Neural cell (in vitro differentiated cells): ENCODE data around the gene CCNK. TPM values are rescaled to one million over a fixed set of nuclear protein-coding genes. Genes with fewer than 3 reads are reported as not detected.

Source experiments
- H2AFZ ChIP-seq: fragments of 200-600, 300-800 bp; sonication (generic), shearing (Covaris generic); 2 replicates; pipeline ENCODE4 v1.6.0; 2014; ENCODE audit warnings: low read depth, mild to moderate bottlenecking, antibody characterized with exemption, low read length, moderate library complexity
- H3F3A ChIP-seq: fragments of 200-600 bp; shearing (Covaris generic); 2 replicates; pipeline ENCODE4 v1.6.1; 2016; ENCODE audit warnings: mild to moderate bottlenecking, moderate library complexity, mixed read lengths, antibody characterized with exemption, low read length; ENCODE audit not compliant: insufficient read depth, poor library complexity, severe bottlenecking
- H3K27ac ChIP-seq: fragments of 200-600, 300-800 bp; sonication (generic), shearing (Covaris generic); 2 replicates; pipeline ENCODE4 v1.5.1; 2014; ENCODE audit warnings: mild to moderate bottlenecking, low read length, moderate library complexity
- H3K27me3 ChIP-seq: fragments of 300-800, 200-600 bp; sonication (generic), shearing (Covaris generic); 2 replicates; pipeline ENCODE4 v1.6.0; 2014; ENCODE audit warnings: mild to moderate bottlenecking, low read depth, low read length, moderate library complexity; ENCODE audit not compliant: insufficient read depth
- H3K36me3 ChIP-seq: fragments of 300-800, 200-600 bp; sonication (generic), shearing (Covaris generic); 2 replicates; pipeline ENCODE4 v1.5.1; 2014; ENCODE audit warnings: mild to moderate bottlenecking, antibody characterized with exemption, low read length, moderate library complexity; ENCODE audit not compliant: insufficient read depth
- H3K4me2 ChIP-seq: fragments of 300-800, 200-600 bp; sonication (generic), shearing (Covaris generic); 2 replicates; pipeline ENCODE4 v1.6.0; 2014; ENCODE audit warnings: mild to moderate bottlenecking, low read length
- H3K4me3 ChIP-seq: fragments of 300-800, 200-600 bp; sonication (generic), shearing (Covaris generic); 2 replicates; pipeline ENCODE4 v1.5.1; 2014; ENCODE audit warnings: mild to moderate bottlenecking, low read length, moderate library complexity
- H3K79me2 ChIP-seq: fragments of 200-600 bp; shearing (Covaris generic); replicated peaks from 2 replicates; pipeline ENCODE4 v1.6.0; 2014; ENCODE audit warnings: mild to moderate bottlenecking, low read length, moderate library complexity; ENCODE audit not compliant: insufficient read depth
- H3K9ac ChIP-seq: fragments of 300-800, 200-600 bp; sonication (generic), shearing (Covaris generic); 2 replicates; pipeline ENCODE4 v1.6.1; 2016; ENCODE audit warnings: mild to moderate bottlenecking, low read length, mixed read lengths
- H3K9me2 ChIP-seq: fragments of 200-600 bp; shearing (Covaris generic); 2 replicates; pipeline ENCODE4 v1.6.1; 2016; ENCODE audit warnings: mild to moderate bottlenecking, low read length, mixed read lengths; ENCODE audit not compliant: insufficient read depth
- H3K9me3 ChIP-seq: fragments of 200-600, 300-800 bp; sonication (generic), shearing (Covaris generic); 2 replicates; pipeline ENCODE4 v1.6.1; 2016; ENCODE audit warnings: mild to moderate bottlenecking, mixed run types, low read length, moderate library complexity, mixed read lengths
- H4K20me1 ChIP-seq: fragments of 200-600 bp; shearing (Covaris generic); 2 replicates; pipeline ENCODE4 v1.6.1; 2016; ENCODE audit warnings: mild to moderate bottlenecking, mixed run types; ENCODE audit not compliant: insufficient read depth
- CTCF ChIP-seq: fragments of 450-650 bp; IDR thresholded peaks from 2 replicates; pipeline ENCODE4 v1.5.1; 2014; ENCODE audit warnings: antibody characterized with exemption, mild to moderate bottlenecking, moderate library complexity; ENCODE audit not compliant: poor library complexity, severe bottlenecking
- EP300 ChIP-seq: fragments of 450-650 bp; conservative IDR thresholded peaks from 2 replicates; pipeline ENCODE4 v1.6.1; 2014; ENCODE audit warnings: antibody characterized with exemption, mild to moderate bottlenecking, moderate library complexity; ENCODE audit not compliant: poor library complexity, severe bottlenecking
- EZH2 ChIP-seq: fragments of 200-600, 300-800 bp; shearing (Covaris generic), sonication (generic); IDR thresholded peaks from 2 replicates; pipeline ENCODE4 v1.6.1; 2014; ENCODE audit warnings: antibody characterized with exemption, low read length, borderline replicate concordance, mild to moderate bottlenecking; ENCODE audit not compliant: insufficient read depth, poor library complexity, severe bottlenecking
- MXI1 ChIP-seq: fragments of 450-650 bp; conservative IDR thresholded peaks from 2 replicates; pipeline ENCODE4 v1.6.1; 2014; ENCODE audit warnings: antibody characterized with exemption, mild to moderate bottlenecking; ENCODE audit not compliant: poor library complexity, severe bottlenecking
- POLR2AphosphoS5 ChIP-seq: IDR thresholded peaks from 2 replicates; pipeline ENCODE4 v1.6.1; 2012
- RAD21 ChIP-seq: fragments of 450-650 bp; conservative IDR thresholded peaks from 2 replicates; pipeline ENCODE4 v1.6.1; 2014; ENCODE audit warnings: antibody characterized with exemption, mild to moderate bottlenecking, moderate library complexity
- REST ChIP-seq: IDR thresholded peaks from 2 replicates; pipeline ENCODE4 v1.6.1; 2012; ENCODE audit warnings: borderline replicate concordance
- SMC3 ChIP-seq: fragments of 450-650 bp; conservative IDR thresholded peaks from 2 replicates; pipeline ENCODE4 v1.6.1; 2014; ENCODE audit warnings: antibody characterized with exemption, mild to moderate bottlenecking, moderate library complexity; ENCODE audit not compliant: poor library complexity
- TAF1 ChIP-seq: IDR thresholded peaks from 2 replicates; pipeline ENCODE4 v1.6.1; 2012; ENCODE audit warnings: low read depth
- polyA plus RNA-seq: library from polyadenylated mRNA; depleted of rRNA; stranded (reverse); fragments of >200 nt; gene quantifications from 2 replicates; pipeline ENCODE4 v1.2.3, GENCODE V29; 2014

The CCNK gene
- polyA plus RNA-seq, 1 donor from 2014 or later: 11.2 TPM

GRCh38 chr14:99521176-99522024, 40.2 kb downstream of the CCNK start:
- Histone ChIP-seq H4K20me1 (no peaks in the 10 kb centered on the region), H3K9me2 (no peaks in the 10 kb centered on the region), H3K9me3 (no peaks in the 10 kb centered on the region), H3K4me2 (no peak overlapping the region), H3K27ac (no peak overlapping the region), H3K4me3 (no peak overlapping the region), H3K27me3 (no peaks in the 10 kb centered on the region), H2AFZ (no peak overlapping the region), H3F3A (no peaks in the 10 kb centered on the region), H3K9ac (no peak overlapping the region), H3K79me2 (peaks cover 5% of the 10 kb centered on the region), H3K36me3 (no peaks in the 10 kb centered on the region)
- TF ChIP-seq REST (no peak), TAF1 (no peak), SMC3 (no peak), MXI1 (no peak)

- Histone ChIP-seq H3K9me3 (no peaks in the 10 kb centered on the region), H3K9ac (no peak overlapping the region), H3K9me2 (no peaks in the 10 kb centered on the region), H3K4me3 (no peak overlapping the region), H3K79me2 (peaks cover 5% of the 10 kb centered on the region), H4K20me1 (no peaks in the 10 kb centered on the region), H3F3A (no peaks in the 10 kb centered on the region), H2AFZ (no peak overlapping the region), H3K36me3 (no peaks in the 10 kb centered on the region), H3K27me3 (no peaks in the 10 kb centered on the region), H3K4me2 (no peak overlapping the region), H3K27ac (no peak overlapping the region)
- no peak for TF ChIP-seq RAD21
- no peak for TF ChIP-seq MXI1
- TF ChIP-seq CTCF: no peak
- TF ChIP-seq REST: no peak
- no peak for TF ChIP-seq TAF1
- no peak for TF ChIP-seq POLR2AphosphoS5
- TF ChIP-seq EP300: no peak
- no peak for TF ChIP-seq EZH2
- no peak for TF ChIP-seq SMC3
Measured at GRCh38 chr14:99522025-99522401, 40.8 kb downstream of the CCNK start.
